ENCODE data around the gene HMX3.

The HMX3 gene

DNA sequence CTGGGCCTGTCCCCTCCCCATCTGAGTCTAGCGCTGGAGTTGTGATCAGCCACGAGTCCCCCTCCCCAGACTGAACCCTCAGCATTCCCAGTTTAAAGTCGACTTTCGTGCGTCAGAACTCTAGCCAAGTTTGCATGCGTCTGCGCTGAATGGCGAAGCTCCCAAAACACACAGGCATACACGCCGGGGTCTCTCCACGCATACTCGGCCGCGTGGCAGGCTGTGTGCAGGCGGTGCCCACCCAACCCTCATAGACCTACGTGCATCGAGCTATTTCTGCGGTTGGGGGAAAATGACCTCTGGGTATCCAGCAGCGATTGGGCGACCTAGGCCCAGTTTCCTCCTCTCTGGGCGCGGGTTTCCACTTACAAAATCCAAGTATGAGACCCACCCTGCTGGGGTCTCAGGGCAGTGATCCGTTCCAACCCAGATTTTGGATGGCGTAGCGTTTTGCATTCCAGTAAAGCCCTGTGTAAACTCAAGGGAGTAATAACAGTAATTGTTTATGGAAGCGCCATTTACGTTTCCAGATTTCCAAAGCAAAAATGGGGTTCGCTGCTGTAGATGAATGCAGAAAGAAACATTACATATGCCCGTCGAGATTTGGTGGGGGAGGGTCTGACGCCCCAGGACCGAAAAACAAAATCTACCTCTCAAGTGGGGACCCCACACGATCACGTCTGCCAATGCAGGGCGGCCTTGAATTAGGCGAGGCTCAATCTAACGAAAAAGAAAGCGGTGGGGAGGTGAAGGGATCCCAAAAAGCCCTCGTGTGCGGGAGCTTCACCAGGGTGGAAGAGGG is 2.0 kb upstream of the HMX3 start:
- DNase-seq: no peak
- Histone ChIP-seq H3K9me2 (replicated peaks; ENCODE audit: insufficient read depth, low read length) (no peaks in the 10 kb centered on the region), H2AFZ (ENCODE audit: low read length) (peak overlapping the region; percentile 47; the same call in 1 of the 2 replicates), H3K4me3 (ENCODE audit: low read length) (peak overlapping the region; percentile 13; the same call in 1 of the 2 replicates), H3K9me3 (replicated peaks; ENCODE audit: insufficient read depth, low read length) (no peaks in the 10 kb centered on the region), H4K20me1 (ENCODE audit: insufficient read depth, low read length) (no peaks in the 10 kb centered on the region), H3K27ac (ENCODE audit: low read length) (no peak overlapping the region), H3K9ac (ENCODE audit: low read length) (no peak overlapping the region), H3K79me2 (ENCODE audit: low read length) (no peaks in the 10 kb centered on the region), H3K36me3 (replicated peaks; ENCODE audit: insufficient read depth, low read length) (no peaks in the 10 kb centered on the region), H3K4me1 (ENCODE audit: low read length) (no peaks in the 10 kb centered on the region), H3K27me3 (replicated peaks; ENCODE audit: insufficient read depth, low read length) (peaks cover under 1% of the 10 kb centered on the region; the same call in 1 of the 2 replicates), H3F3A (ENCODE audit: insufficient read depth, low read length) (no peaks in the 10 kb centered on the region), H3K4me2 (ENCODE audit: low read depth, low read length) (peak overlapping the region; percentile 75)
- TF ChIP-seq EZH2 (optimal IDR thresholded peaks at IDR 0.05; ENCODE audit: low read depth, low read length): no peak
- TF ChIP-seq EZH2phosphoT487 (IDR thresholded peaks at IDR 0.05; ENCODE audit: low read length): no peak
- TF ChIP-seq CTCF (IDR thresholded peaks at IDR 0.05; ENCODE audit: low read length): no peak

GRCh38 chr10:123134343-123134914 is 1.3 kb upstream of the HMX3 start:
- Histone ChIP-seq H3K4me2 (ENCODE audit: low read depth, low read length) (no peak overlapping the region), H3K36me3 (replicated peaks; ENCODE audit: insufficient read depth, low read length) (no peaks in the 10 kb centered on the region), H3K9me2 (replicated peaks; ENCODE audit: insufficient read depth, low read length) (no peaks in the 10 kb centered on the region), H3K79me2 (ENCODE audit: low read length) (no peaks in the 10 kb centered on the region), H3K4me1 (ENCODE audit: low read length) (no peaks in the 10 kb centered on the region), H4K20me1 (ENCODE audit: insufficient read depth, low read length) (no peaks in the 10 kb centered on the region), H3K9me3 (replicated peaks; ENCODE audit: insufficient read depth, low read length) (no peaks in the 10 kb centered on the region), H3F3A (ENCODE audit: insufficient read depth, low read length) (no peaks in the 10 kb centered on the region), H3K27ac (ENCODE audit: low read length) (no peak overlapping the region), H2AFZ (ENCODE audit: low read length) (no peak overlapping the region), H3K4me3 (ENCODE audit: low read length) (no peak overlapping the region), H3K9ac (ENCODE audit: low read length) (no peak overlapping the region), H3K27me3 (replicated peaks; ENCODE audit: insufficient read depth, low read length) (peaks cover 7% of the 10 kb centered on the region)
- DNase-seq: no peak
- TF ChIP-seq EZH2phosphoT487 (IDR thresholded peaks at IDR 0.05; ENCODE audit: low read length) (no peak), CTCF (IDR thresholded peaks at IDR 0.05; ENCODE audit: low read length) (no peak), EZH2 (optimal IDR thresholded peaks at IDR 0.05; ENCODE audit: low read depth, low read length) (no peak)

GRCh38 chr10:123134915-123135414 is 805 bp upstream of the HMX3 start:
- Histone ChIP-seq H3F3A (ENCODE audit: insufficient read depth, low read length) (no peaks in the 10 kb centered on the region), H3K36me3 (replicated peaks; ENCODE audit: insufficient read depth, low read length) (no peaks in the 10 kb centered on the region), H2AFZ (ENCODE audit: low read length) (no peak overlapping the region), H3K4me2 (ENCODE audit: low read depth, low read length) (no peak overlapping the region), H3K27me3 (replicated peaks; ENCODE audit: insufficient read depth, low read length) (peaks cover 13% of the 10 kb centered on the region), H3K4me1 (ENCODE audit: low read length) (no peaks in the 10 kb centered on the region), H3K9me3 (replicated peaks; ENCODE audit: insufficient read depth, low read length) (no peaks in the 10 kb centered on the region), H4K20me1 (ENCODE audit: insufficient read depth, low read length) (no peaks in the 10 kb centered on the region), H3K4me3 (ENCODE audit: low read length) (no peak overlapping the region), H3K9me2 (replicated peaks; ENCODE audit: insufficient read depth, low read length) (no peaks in the 10 kb centered on the region), H3K79me2 (ENCODE audit: low read length) (no peaks in the 10 kb centered on the region), H3K27ac (ENCODE audit: low read length) (no peak overlapping the region), H3K9ac (ENCODE audit: low read length) (no peak overlapping the region)
- TF ChIP-seq EZH2 (optimal IDR thresholded peaks at IDR 0.05; ENCODE audit: low read depth, low read length) (no peak), CTCF (IDR thresholded peaks at IDR 0.05; ENCODE audit: low read length) (no peak), EZH2phosphoT487 (IDR thresholded peaks at IDR 0.05; ENCODE audit: low read length) (no peak)
- no peak for DNase-seq

Measured in MM.1S (cell line).